Astrocyte (in vitro differentiated cells and primary cell): ENCODE measurements around the gene PRSS1. TPM values are rescaled to one million over a fixed set of nuclear protein-coding genes. Genes with fewer than 3 reads are reported as not detected.
"Not testable (repeated sequence)": the region's sequence is repeated elsewhere in the genome, so short reads cannot be mapped to it uniquely, and the experiment has no call there.

ENCODE experiments used
- DNase-seq: peaks from one replicate; pipeline ENCODE4 v3.0.0-alpha.2; 2010; ENCODE audit warnings: low read depth
- FAIRE-seq: peaks from 2 replicates; lab custom pipeline; 2011; peaks lifted over from hg19 to GRCh38; lab: Jason Lieb, UNC
- H2AFZ ChIP-seq: 2 replicates; pipeline ENCODE4 v1.6.0; 2012; ENCODE audit warnings: low read depth, low read length, inconsistent platforms
- H3K27ac ChIP-seq: 2 replicates; pipeline ENCODE4 v1.5.1; 2011; ENCODE audit warnings: low read depth, low read length, inconsistent platforms
- H3K27me3 ChIP-seq: 2 replicates; pipeline ENCODE4 v1.6.0; 2011; ENCODE audit warnings: low read length, inconsistent platforms; ENCODE audit not compliant: insufficient read depth
- H3K36me3 ChIP-seq: 2 replicates; pipeline ENCODE4 v1.5.1; 2011; ENCODE audit warnings: low read length, inconsistent platforms; ENCODE audit not compliant: insufficient read depth
- H3K4me1 ChIP-seq: 2 replicates; pipeline ENCODE4 v1.5.1; 2011; ENCODE audit warnings: low read length, inconsistent platforms; ENCODE audit not compliant: insufficient read depth
- H3K4me2 ChIP-seq: 2 replicates; pipeline ENCODE4 v1.6.0; 2012; ENCODE audit warnings: low read length, inconsistent platforms
- H3K4me3 ChIP-seq: 2 replicates; pipeline ENCODE4 v1.5.1; 2011; ENCODE audit warnings: low read depth, mild to moderate bottlenecking, low read length, inconsistent platforms; ENCODE audit not compliant: insufficient read depth
- H3K79me2 ChIP-seq: 2 replicates; pipeline ENCODE4 v1.6.0; 2012; ENCODE audit warnings: mild to moderate bottlenecking, low read length, inconsistent platforms; ENCODE audit not compliant: insufficient read depth
- H3K9ac ChIP-seq: 2 replicates; pipeline ENCODE4 v1.6.0; 2012; ENCODE audit warnings: mild to moderate bottlenecking, low read length, inconsistent platforms
- H3K9me3 ChIP-seq: 2 replicates; pipeline ENCODE4 v1.5.1; 2012; ENCODE audit warnings: low read depth, mild to moderate bottlenecking, low read length, inconsistent platforms; ENCODE audit not compliant: insufficient read depth
- H4K20me1 ChIP-seq: 2 replicates; pipeline ENCODE4 v1.6.0; 2012; ENCODE audit warnings: low read length, inconsistent platforms; ENCODE audit not compliant: insufficient read depth
- H3K27ac Mint-ChIP-seq: one replicate; pipeline ENCODE4 v1.8.0; 2021; ENCODE audit warnings: mild to moderate bottlenecking, mixed read lengths; ENCODE audit not compliant: unreplicated experiment
- H3K27me3 Mint-ChIP-seq: one replicate; pipeline ENCODE4 v1.8.0; 2021; ENCODE audit warnings: low read depth, mixed read lengths; ENCODE audit not compliant: unreplicated experiment
- H3K36me3 Mint-ChIP-seq: one replicate; pipeline ENCODE4 v1.8.0; 2021; ENCODE audit warnings: low read depth, mixed read lengths; ENCODE audit not compliant: unreplicated experiment
- H3K4me1 Mint-ChIP-seq: one replicate; pipeline ENCODE4 v1.8.0; 2021; ENCODE audit warnings: low read depth, mixed read lengths; ENCODE audit not compliant: unreplicated experiment
- H3K4me3 Mint-ChIP-seq: one replicate; pipeline ENCODE4 v1.8.0; 2021; ENCODE audit warnings: mild to moderate bottlenecking, moderate library complexity, mixed read lengths; ENCODE audit not compliant: unreplicated experiment
- H3K9me3 Mint-ChIP-seq: one replicate; pipeline ENCODE4 v1.8.0; 2021; ENCODE audit warnings: mild to moderate bottlenecking, mixed read lengths; ENCODE audit not compliant: unreplicated experiment
- EZH2 ChIP-seq: IDR thresholded peaks from 2 replicates; pipeline ENCODE4 v1.6.1; 2012; ENCODE audit warnings: mild to moderate bottlenecking, low read length, inconsistent platforms; ENCODE audit not compliant: insufficient read depth
- total RNA-seq: library from RNA; stranded (reverse); gene quantifications from 2 replicates; pipeline ENCODE4 v1.2.1, GENCODE V29; 2021
- TF ChIP-seq, protein P1 (sequence below): IDR thresholded peaks from 2 replicates; pipeline ENCODE4 v1.5.1; 2011; ENCODE audit warnings: low read depth, mild to moderate bottlenecking, inconsistent platforms, low read length, moderate library complexity; ENCODE audit not compliant: insufficient read depth

PRSS1 gene
- total RNA-seq, 1 donor from 2014 or later, result not detected

DNA sequence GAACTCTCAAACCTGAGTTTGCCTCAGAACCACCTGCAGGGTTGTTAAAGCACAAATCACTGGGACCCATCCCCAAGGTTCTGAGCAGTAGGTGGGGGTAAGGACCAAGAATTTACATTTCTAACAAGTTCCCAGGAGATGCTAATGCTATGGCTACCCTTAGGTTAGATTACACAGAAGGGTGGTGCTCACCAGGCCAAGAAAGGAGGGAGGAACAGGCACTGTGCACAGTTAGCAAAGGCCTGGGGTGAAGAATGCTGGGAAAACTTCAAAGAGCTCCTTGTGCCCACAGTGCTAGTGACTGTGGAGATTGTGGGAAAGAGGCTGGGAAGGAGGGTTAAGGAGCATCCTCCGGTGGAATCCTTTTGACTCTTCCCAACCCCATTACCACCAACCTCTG is 12.8 kb downstream of the PRSS1 start:
- Histone ChIP-seq H3K9ac (no peak overlapping the region), H3K4me3 (no peak overlapping the region), H3K9me3 (no peaks in the 10 kb centered on the region), H3K4me1 (no peaks in the 10 kb centered on the region), H3K79me2 (no peaks in the 10 kb centered on the region), H4K20me1 (no peaks in the 10 kb centered on the region), H2AFZ (no peak overlapping the region), H3K27ac (no peak overlapping the region), H3K27me3 (peaks cover 20% of the 10 kb centered on the region), H3K4me2 (no peak overlapping the region), H3K36me3 (no peaks in the 10 kb centered on the region)
- Mint-ChIP-seq H3K36me3 (peaks cover 5% of the 10 kb centered on the region), H3K9me3 (no peaks in the 10 kb centered on the region), H3K27me3 (peaks cover 38% of the 10 kb centered on the region), H3K4me3 (no peak overlapping the region), H3K27ac (no peak overlapping the region), H3K4me1 (no peaks in the 10 kb centered on the region)
- FAIRE-seq (no peak), DNase-seq (no peak)
- no peak for TF ChIP-seq EZH2
- TF ChIP-seq, protein P1, sequence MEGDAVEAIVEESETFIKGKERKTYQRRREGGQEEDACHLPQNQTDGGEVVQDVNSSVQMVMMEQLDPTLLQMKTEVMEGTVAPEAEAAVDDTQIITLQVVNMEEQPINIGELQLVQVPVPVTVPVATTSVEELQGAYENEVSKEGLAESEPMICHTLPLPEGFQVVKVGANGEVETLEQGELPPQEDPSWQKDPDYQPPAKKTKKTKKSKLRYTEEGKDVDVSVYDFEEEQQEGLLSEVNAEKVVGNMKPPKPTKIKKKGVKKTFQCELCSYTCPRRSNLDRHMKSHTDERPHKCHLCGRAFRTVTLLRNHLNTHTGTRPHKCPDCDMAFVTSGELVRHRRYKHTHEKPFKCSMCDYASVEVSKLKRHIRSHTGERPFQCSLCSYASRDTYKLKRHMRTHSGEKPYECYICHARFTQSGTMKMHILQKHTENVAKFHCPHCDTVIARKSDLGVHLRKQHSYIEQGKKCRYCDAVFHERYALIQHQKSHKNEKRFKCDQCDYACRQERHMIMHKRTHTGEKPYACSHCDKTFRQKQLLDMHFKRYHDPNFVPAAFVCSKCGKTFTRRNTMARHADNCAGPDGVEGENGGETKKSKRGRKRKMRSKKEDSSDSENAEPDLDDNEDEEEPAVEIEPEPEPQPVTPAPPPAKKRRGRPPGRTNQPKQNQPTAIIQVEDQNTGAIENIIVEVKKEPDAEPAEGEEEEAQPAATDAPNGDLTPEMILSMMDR, result no peak

GRCh38 chr7:142767451-142767850 is 18.2 kb downstream of the PRSS1 start:
- no peak overlapping the region for H3K27ac Mint-ChIP-seq
- no peak overlapping the region for H3K27ac ChIP-seq
- TF ChIP-seq EZH2, result no peak
- TF ChIP-seq, protein P1, result no peak
- no peak for FAIRE-seq
- no peak overlapping the region for H2AFZ ChIP-seq
- no peaks in the 10 kb centered on the region for H3K9me3 Mint-ChIP-seq
- H3K4me1 Mint-ChIP-seq, result no peaks in the 10 kb centered on the region
- H3K9me3 ChIP-seq, result no peaks in the 10 kb centered on the region
- H3K4me3 Mint-ChIP-seq, result no peak overlapping the region
- H3K79me2 ChIP-seq, result no peaks in the 10 kb centered on the region
- no peaks in the 10 kb centered on the region for H3K4me1 ChIP-seq
- peaks cover 5% of the 10 kb centered on the region for H3K36me3 Mint-ChIP-seq
- H3K36me3 ChIP-seq, result no peaks in the 10 kb centered on the region
- H4K20me1 ChIP-seq, result no peaks in the 10 kb centered on the region
- no peak overlapping the region for H3K4me3 ChIP-seq
- peaks cover 53% of the 10 kb centered on the region for H3K27me3 Mint-ChIP-seq
- peaks cover 28% of the 10 kb centered on the region for H3K27me3 ChIP-seq
- DNase-seq, result no peak
- no peak overlapping the region for H3K9ac ChIP-seq
- H3K4me2 ChIP-seq, result no peak overlapping the region

GRCh38 chr7:142767861-142768260 is 18.6 kb downstream of the PRSS1 start:
- H3K4me2 ChIP-seq, result no peak overlapping the region
- FAIRE-seq, result no peak
- no peaks in the 10 kb centered on the region for H3K36me3 ChIP-seq
- H3K36me3 Mint-ChIP-seq, result peaks cover under 1% of the 10 kb centered on the region
- no peaks in the 10 kb centered on the region for H3K79me2 ChIP-seq
- H3K4me3 ChIP-seq, result no peak overlapping the region
- H3K9me3 Mint-ChIP-seq, result no peaks in the 10 kb centered on the region
- no peaks in the 10 kb centered on the region for H3K4me1 ChIP-seq
- H3K27me3 Mint-ChIP-seq, result peaks cover 49% of the 10 kb centered on the region
- no peaks in the 10 kb centered on the region for H3K9me3 ChIP-seq
- no peak overlapping the region for H3K27ac ChIP-seq
- no peaks in the 10 kb centered on the region for H4K20me1 ChIP-seq
- H3K27me3 ChIP-seq, result peaks cover 30% of the 10 kb centered on the region
- H3K4me1 Mint-ChIP-seq, result no peaks in the 10 kb centered on the region
- TF ChIP-seq, protein P1, result no peak
- no peak for TF ChIP-seq EZH2
- H3K9ac ChIP-seq, result no peak overlapping the region
- H3K4me3 Mint-ChIP-seq, result no peak overlapping the region
- DNase-seq, result no peak
- H2AFZ ChIP-seq, result no peak overlapping the region
- no peak overlapping the region for H3K27ac Mint-ChIP-seq

DNA sequence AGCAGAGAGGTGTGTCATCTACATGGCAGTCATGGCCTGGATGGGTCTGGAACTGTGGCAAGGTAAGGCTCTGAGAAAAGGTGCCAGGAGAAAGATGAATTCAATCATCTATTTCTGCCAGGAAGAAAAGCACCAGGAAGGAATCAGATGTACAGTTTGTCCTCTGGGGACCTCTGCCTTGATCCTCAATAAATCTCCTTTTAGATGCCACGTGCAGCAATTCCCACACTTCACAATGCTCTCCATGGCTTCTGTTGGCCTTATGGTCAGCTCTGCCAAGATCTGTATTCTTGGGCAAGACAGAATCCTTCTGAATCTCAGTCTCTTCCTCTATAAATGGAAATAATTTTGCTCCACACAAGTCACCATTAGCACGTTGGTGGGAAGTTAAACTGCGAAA is 19.6 kb downstream of the PRSS1 start:
- not testable (repeated sequence) for H3K4me1 ChIP-seq, H4K20me1 ChIP-seq, FAIRE-seq, H3K36me3 ChIP-seq, H3K79me2 ChIP-seq, H3K4me2 ChIP-seq, H3K4me1 Mint-ChIP-seq, H3K27ac ChIP-seq, H2AFZ ChIP-seq, H3K4me3 Mint-ChIP-seq, H3K27ac Mint-ChIP-seq, H3K9ac ChIP-seq, H3K9me3 Mint-ChIP-seq, H3K9me3 ChIP-seq, H3K4me3 ChIP-seq, H3K36me3 Mint-ChIP-seq, DNase-seq
- H3K27me3 Mint-ChIP-seq, result peaks cover 54% of the 10 kb centered on the region
- peaks cover 30% of the 10 kb centered on the region for H3K27me3 ChIP-seq
